Activated naive CD8-positive, alpha-beta T cell treated with anti-CD3 and anti-CD28 coated beads for 36 hours (primary cell): ENCODE measurements around the gene PSMC6. TPM values are rescaled to one million over a fixed set of nuclear protein-coding genes. Genes with fewer than 3 reads are reported as not detected.
A peak's percentile ranks its signal among the peaks of the same experiment; 100 is the strongest.
"Not testable (repeated sequence)": the region's sequence is repeated elsewhere in the genome, so short reads cannot be mapped to it uniquely, and the experiment has no call there.

Experiments
- DNase-seq: peaks from one replicate; pipeline ENCODE4 v3.0.0; 2021
- H3K27ac Mint-ChIP-seq: one replicate; pipeline ENCODE4 v1.8.0; 2022; ENCODE audit warnings: mild to moderate bottlenecking, moderate library complexity, mixed read lengths
- H3K27me3 Mint-ChIP-seq: one replicate; pipeline ENCODE4 v1.8.0; 2022; ENCODE audit warnings: mild to moderate bottlenecking, mixed read lengths
- H3K36me3 Mint-ChIP-seq: one replicate; pipeline ENCODE4 v1.8.0; 2021; ENCODE audit warnings: mild to moderate bottlenecking, mixed read lengths
- H3K4me1 Mint-ChIP-seq: one replicate; pipeline ENCODE4 v1.8.0; 2021; ENCODE audit warnings: mixed read lengths
- H3K4me3 Mint-ChIP-seq: one replicate; pipeline ENCODE4 v1.8.0; 2022; ENCODE audit warnings: mild to moderate bottlenecking, moderate library complexity, mixed read lengths
- H3K9me3 Mint-ChIP-seq: one replicate; pipeline ENCODE4 v1.8.0; 2022; ENCODE audit warnings: mixed read lengths
- total RNA-seq, 2 experiments: library from RNA; stranded (reverse); gene quantifications; one replicate each; pipeline ENCODE4 v1.2.3, GENCODE V29; 2021

The PSMC6 gene
- total RNA-seq, 2 experiments from 2014 or later: 117 to 123 TPM

DNA sequence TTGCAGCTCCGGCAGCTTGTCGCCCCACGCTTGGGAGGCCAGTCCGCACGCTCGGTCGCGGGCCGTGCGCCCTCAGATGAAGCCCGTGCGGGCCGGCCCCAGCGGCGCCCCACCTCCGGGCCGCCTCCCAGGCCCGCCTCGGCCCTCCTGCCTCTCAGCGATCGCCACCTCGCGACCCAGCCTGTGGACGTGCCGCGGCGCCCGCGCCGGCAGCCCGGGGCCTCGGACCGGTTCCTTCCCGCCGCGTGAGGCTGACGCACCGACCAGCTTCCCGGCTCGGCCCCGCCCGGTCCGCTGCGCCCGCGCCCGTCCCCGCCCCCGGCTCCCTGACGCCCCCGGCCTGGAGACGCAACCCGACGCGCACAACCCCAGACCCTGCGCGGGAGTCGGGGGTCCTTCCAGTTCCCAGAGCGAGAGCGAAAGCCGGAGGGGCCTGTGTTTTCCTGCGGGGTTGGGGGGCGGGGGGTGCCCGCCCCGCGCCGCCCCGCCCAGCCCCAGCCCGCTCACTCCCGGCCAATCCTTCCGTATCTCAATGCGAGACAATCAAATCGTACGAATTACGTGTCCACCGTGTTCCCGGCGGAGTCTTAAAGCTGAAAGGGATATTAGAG lies 11.4 kb upstream of the PSMC6 start, which contains the start of gene ERO1A:
TSS of gene ERO1A (minus strand) at position 78 of the 611 bp plus-strand sequence. CDS start at position 1, 77 bp downstream.
- DNase-seq: peak; percentile 77
- H3K27ac Mint-ChIP-seq: peak within 1 kb of the TSS; percentile 96
- no peaks in the 10 kb centered on the region for H3K27me3 Mint-ChIP-seq
- H3K36me3 Mint-ChIP-seq: peaks cover 29% of the 10 kb centered on the region
- peaks cover 32% of the 10 kb centered on the region for H3K4me1 Mint-ChIP-seq
- peak within 1 kb of the TSS; percentile 98 for H3K4me3 Mint-ChIP-seq
- H3K9me3 Mint-ChIP-seq: no peaks in the 10 kb centered on the region

GRCh38 chr14:52700701-52701172 lies 6.3 kb upstream of the PSMC6 start:
- no peaks in the 10 kb centered on the region for H3K36me3 Mint-ChIP-seq
- no peak for DNase-seq
- no peak overlapping the region for H3K4me3 Mint-ChIP-seq
- no peaks in the 10 kb centered on the region for H3K27me3 Mint-ChIP-seq
- H3K4me1 Mint-ChIP-seq: peaks cover 10% of the 10 kb centered on the region
- no peak overlapping the region for H3K27ac Mint-ChIP-seq
- no peaks in the 10 kb centered on the region for H3K9me3 Mint-ChIP-seq

GRCh38 chr14:52701223-52701622 lies 5.8 kb upstream of the PSMC6 start:
- no peaks in the 10 kb centered on the region for H3K36me3 Mint-ChIP-seq
- H3K9me3 Mint-ChIP-seq: peaks cover 1% of the 10 kb centered on the region
- peaks cover 14% of the 10 kb centered on the region for H3K4me1 Mint-ChIP-seq
- no peak overlapping the region for H3K4me3 Mint-ChIP-seq
- H3K27ac Mint-ChIP-seq: no peak overlapping the region
- H3K27me3 Mint-ChIP-seq: no peaks in the 10 kb centered on the region
- no peak for DNase-seq

GRCh38 chr14:52703225-52703624 lies 3.8 kb upstream of the PSMC6 start:
- Mint-ChIP-seq H3K36me3 (peaks cover 11% of the 10 kb centered on the region), H3K4me3 (no peak overlapping the region), H3K4me1 (peaks cover 23% of the 10 kb centered on the region), H3K9me3 (peaks cover 1% of the 10 kb centered on the region), H3K27me3 (no peaks in the 10 kb centered on the region), H3K27ac (no peak overlapping the region)
- no peak for DNase-seq

DNA sequence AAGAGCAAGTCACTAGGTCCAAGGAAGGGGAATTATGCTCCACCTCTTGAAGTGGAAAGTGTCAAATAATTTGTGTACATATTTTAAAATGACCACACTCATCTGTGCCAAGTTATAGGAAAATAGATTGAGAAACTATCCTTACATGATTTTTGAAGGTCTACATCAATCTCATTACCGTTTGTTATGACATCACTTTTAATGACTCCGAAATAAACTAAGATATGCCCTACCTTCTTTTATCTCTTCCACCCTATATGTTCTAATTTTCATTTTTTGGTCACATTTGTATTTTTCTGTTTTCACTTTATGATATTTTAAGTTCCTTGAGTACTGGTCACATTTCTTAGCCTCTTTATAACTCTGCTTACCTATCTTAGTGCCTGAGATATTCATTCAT lies 3.3 kb upstream of the PSMC6 start:
- H3K4me1 Mint-ChIP-seq: peaks cover 28% of the 10 kb centered on the region
- no peak for DNase-seq
- no peak overlapping the region for H3K27ac Mint-ChIP-seq
- H3K9me3 Mint-ChIP-seq: peaks cover 1% of the 10 kb centered on the region
- no peaks in the 10 kb centered on the region for H3K27me3 Mint-ChIP-seq
- H3K36me3 Mint-ChIP-seq: peaks cover 15% of the 10 kb centered on the region
- no peak overlapping the region for H3K4me3 Mint-ChIP-seq

- H3K9me3 Mint-ChIP-seq: peaks cover 1% of the 10 kb centered on the region
- DNase-seq: peak; percentile 49
- peaks cover 36% of the 10 kb centered on the region for H3K4me1 Mint-ChIP-seq
- peak overlapping the region; percentile 96 for H3K27ac Mint-ChIP-seq
- peak overlapping the region; percentile 95 for H3K4me3 Mint-ChIP-seq
- H3K36me3 Mint-ChIP-seq: peaks cover 32% of the 10 kb centered on the region
- no peaks in the 10 kb centered on the region for H3K27me3 Mint-ChIP-seq
Measured at GRCh38 chr14:52706286-52706685, 714 bp upstream of the PSMC6 start.

- no peak overlapping the region for H3K4me3 Mint-ChIP-seq
- H3K36me3 Mint-ChIP-seq: peaks cover 57% of the 10 kb centered on the region
- no peak overlapping the region for H3K27ac Mint-ChIP-seq
- no peaks in the 10 kb centered on the region for H3K27me3 Mint-ChIP-seq
- H3K4me1 Mint-ChIP-seq: peaks cover 34% of the 10 kb centered on the region
- DNase-seq: no peak
- H3K9me3 Mint-ChIP-seq: no peaks in the 10 kb centered on the region
Measured at GRCh38 chr14:52711666-52712065, 4.7 kb downstream of the PSMC6 start.

GRCh38 chr14:52716155-52716554 lies 9.2 kb downstream of the PSMC6 start:
- H3K4me1 Mint-ChIP-seq: peaks cover 10% of the 10 kb centered on the region
- DNase-seq: no peak
- H3K27me3 Mint-ChIP-seq: no peaks in the 10 kb centered on the region
- peaks cover 37% of the 10 kb centered on the region for H3K36me3 Mint-ChIP-seq
- no peaks in the 10 kb centered on the region for H3K9me3 Mint-ChIP-seq
- no peak overlapping the region for H3K27ac Mint-ChIP-seq
- H3K4me3 Mint-ChIP-seq: no peak overlapping the region

- Mint-ChIP-seq H3K27me3 (no peaks in the 10 kb centered on the region), H3K9me3 (no peaks in the 10 kb centered on the region), H3K36me3 (peaks cover 15% of the 10 kb centered on the region), H3K27ac (peak overlapping the region; percentile 11), H3K4me3 (no peak overlapping the region), H3K4me1 (peaks cover 10% of the 10 kb centered on the region)
- DNase-seq: no peak
Measured at GRCh38 chr14:52723514-52724359, 16.7 kb downstream of the PSMC6 start.

DNA sequence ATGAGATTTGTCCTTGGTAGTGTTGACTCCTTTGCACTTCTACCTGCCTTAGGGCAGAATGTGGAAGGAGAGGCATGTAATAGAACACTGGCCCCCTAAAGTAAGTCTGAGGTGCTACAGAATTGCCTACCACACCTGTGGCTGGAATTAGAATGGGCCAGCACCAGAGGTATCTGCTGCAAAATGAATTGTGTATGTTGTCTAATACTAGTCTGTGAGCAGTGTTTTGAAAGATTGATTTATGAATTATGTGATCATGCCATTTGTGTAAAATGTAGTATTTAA lies 17.3 kb downstream of the PSMC6 start:
- Mint-ChIP-seq H3K9me3 (no peaks in the 10 kb centered on the region), H3K36me3 (peaks cover 13% of the 10 kb centered on the region), H3K27me3 (no peaks in the 10 kb centered on the region), H3K4me3 (no peak overlapping the region), H3K4me1 (peaks cover 10% of the 10 kb centered on the region), H3K27ac (no peak overlapping the region)
- no peak for DNase-seq

- H3K9me3 Mint-ChIP-seq, H3K27ac Mint-ChIP-seq, H3K4me3 Mint-ChIP-seq, H3K27me3 Mint-ChIP-seq, DNase-seq: not testable (repeated sequence)
- peaks cover 10% of the 10 kb centered on the region for H3K36me3 Mint-ChIP-seq
- peaks cover 14% of the 10 kb centered on the region for H3K4me1 Mint-ChIP-seq
Measured at GRCh38 chr14:52727509-52727908, 20.5 kb downstream of the PSMC6 start.

DNA sequence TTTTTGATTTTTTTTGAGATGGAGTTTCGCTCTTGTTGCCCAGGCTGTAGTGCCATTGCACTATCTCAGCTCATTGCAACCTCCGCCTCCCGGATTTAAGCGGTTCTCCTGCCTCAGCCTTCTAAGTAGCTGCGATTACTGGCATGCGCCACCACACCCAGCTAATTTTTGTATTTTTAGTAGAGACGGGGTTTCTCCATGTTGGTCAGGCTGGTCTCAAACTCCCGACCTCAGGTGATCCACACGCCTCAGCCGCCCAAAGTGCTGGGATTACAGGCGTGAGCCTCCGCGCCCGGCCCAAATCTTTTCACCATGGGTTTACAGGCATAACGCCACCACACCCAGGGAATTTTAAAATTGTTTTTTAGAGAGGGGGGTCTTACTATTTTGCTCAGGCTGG lies 22.0 kb downstream of the PSMC6 start:
- not testable (repeated sequence) for H3K27me3 Mint-ChIP-seq, DNase-seq, H3K9me3 Mint-ChIP-seq
- Mint-ChIP-seq H3K27ac (peak overlapping the region; percentile 58), H3K4me3 (peak overlapping the region; percentile 45), H3K4me1 (peaks cover 23% of the 10 kb centered on the region), H3K36me3 (peaks cover 23% of the 10 kb centered on the region)

DNA sequence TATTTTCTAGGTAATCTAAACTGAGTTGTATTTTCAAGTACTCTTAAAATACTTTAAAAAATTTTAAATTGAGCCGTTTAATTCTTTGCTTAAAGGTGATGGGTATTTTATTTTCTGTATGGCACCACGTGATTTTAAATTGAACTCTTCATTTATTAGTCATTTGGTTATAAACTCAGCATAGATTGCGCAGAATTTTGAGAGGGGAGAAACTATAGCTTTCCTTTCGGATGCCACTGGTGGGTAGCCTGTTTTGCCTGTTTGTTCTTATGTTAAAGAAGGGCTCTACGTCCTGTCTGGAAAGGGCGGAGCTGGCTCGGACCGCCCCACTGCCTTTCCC lies 22.6 kb downstream of the PSMC6 start:
- no peaks in the 10 kb centered on the region for H3K9me3 Mint-ChIP-seq
- peaks cover 27% of the 10 kb centered on the region for H3K36me3 Mint-ChIP-seq
- no peaks in the 10 kb centered on the region for H3K27me3 Mint-ChIP-seq
- peak overlapping the region; percentile 78 for H3K27ac Mint-ChIP-seq
- H3K4me1 Mint-ChIP-seq: peaks cover 29% of the 10 kb centered on the region
- peak overlapping the region; percentile 93 for H3K4me3 Mint-ChIP-seq
- DNase-seq: no peak

DNA sequence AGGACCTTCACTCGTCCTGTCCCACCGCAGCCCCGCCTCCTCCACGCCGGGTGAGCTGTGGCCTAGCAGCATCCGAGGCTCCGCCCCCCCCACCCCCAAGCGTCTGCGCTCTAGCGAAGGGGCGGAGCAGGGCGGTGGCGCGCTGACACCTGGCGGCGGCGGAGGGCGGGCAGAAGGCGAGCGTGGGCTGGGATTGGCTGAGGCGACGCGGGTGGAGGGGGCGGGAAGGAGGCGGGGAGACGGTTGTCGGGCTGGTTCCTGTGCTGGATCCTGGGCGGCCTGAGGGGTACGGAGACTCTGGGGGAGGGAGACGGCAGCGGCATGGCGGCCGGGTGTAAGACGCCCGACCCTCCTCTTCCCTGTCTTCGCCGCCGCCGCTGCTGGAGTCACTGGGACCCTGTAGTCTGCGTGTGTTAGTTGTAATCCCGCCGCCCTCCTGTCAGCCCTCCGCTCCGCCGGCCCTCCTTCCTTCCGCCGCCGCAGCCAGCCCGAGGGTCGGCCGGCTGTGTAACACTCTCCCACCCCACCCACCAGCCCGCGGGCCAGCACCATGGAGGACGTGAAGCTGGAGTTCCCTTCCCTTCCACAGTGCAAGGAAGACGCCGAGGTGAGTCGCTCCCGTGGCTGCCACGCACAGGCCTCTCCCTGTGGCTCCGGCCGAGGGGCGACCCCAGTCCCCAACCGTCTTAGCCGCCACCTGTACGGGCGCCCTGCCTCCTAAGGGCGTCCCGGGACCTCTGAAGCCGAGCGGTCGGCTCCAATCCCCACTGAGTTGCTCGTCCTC lies 23.1 kb downstream of the PSMC6 start, which contains the start of gene STYX:
TSS of gene STYX (plus strand) at position 242 of the 784 bp plus-strand sequence. CDS start at position 551, 309 bp downstream.
- peaks cover 31% of the 10 kb centered on the region for H3K4me1 Mint-ChIP-seq
- H3K27me3 Mint-ChIP-seq: no peaks in the 10 kb centered on the region
- H3K36me3 Mint-ChIP-seq: peaks cover 29% of the 10 kb centered on the region
- DNase-seq: peak; percentile 99
- H3K9me3 Mint-ChIP-seq: no peaks in the 10 kb centered on the region
- peak within 1 kb of the TSS; percentile 93 for H3K4me3 Mint-ChIP-seq
- peak within 1 kb of the TSS; percentile 90 for H3K27ac Mint-ChIP-seq

DNA sequence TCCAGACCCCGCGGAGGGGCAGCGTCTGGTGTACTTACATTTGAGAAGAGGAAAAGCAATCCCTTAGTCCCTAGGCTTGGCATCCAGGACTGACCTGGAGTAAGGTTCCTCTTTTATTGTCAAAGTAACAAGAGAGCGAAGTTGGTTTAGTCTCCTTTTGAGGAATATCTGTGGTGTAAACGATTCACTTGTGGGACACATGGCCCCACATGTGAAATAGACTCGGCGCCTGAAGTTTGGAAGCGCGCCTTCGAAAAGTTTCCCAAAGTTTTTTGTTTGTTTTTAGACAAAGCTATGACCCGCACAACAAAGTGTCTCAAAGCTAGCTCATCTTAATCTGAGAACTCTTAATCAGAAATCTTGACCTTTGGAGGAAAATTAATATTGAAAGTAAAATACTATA lies 23.7 kb downstream of the PSMC6 start:
- Mint-ChIP-seq H3K36me3 (peaks cover 30% of the 10 kb centered on the region), H3K4me3 (peak overlapping the region; percentile 93), H3K9me3 (no peaks in the 10 kb centered on the region), H3K27ac (peak overlapping the region; percentile 90), H3K27me3 (no peaks in the 10 kb centered on the region), H3K4me1 (peaks cover 35% of the 10 kb centered on the region)
- DNase-seq: no peak
